Activated CD8-positive, alpha-beta memory T cell treated with anti-CD3 and anti-CD28 coated beads, Interleukin-2, amount 10 ng/mL, durations not matched to agents 7 days and 5 days (primary cell): Measurements from ENCODE around the gene CCL28. TPM values are rescaled to one million over a fixed set of nuclear protein-coding genes. Genes with fewer than 3 reads are reported as not detected.

ENCODE experiments used
- ATAC-seq: fragments of 150-1000 bp; cut with Tn5 transposase; one replicate; pipeline ENCODE4 v1.10.0; 2021; ENCODE audit warnings: moderate library complexity
- CTCF ChIA-PET: fragments of 350-600 bp; sonication (Branson Sonifier 250); formaldehyde crosslinking; loops from one replicate; lab custom pipeline; 2021; ENCODE audit warnings: antibody characterized with exemption; lab: Charles Lee
- DNase-seq: peaks from one replicate; pipeline ENCODE4 v3.0.0-alpha.2; 2020
- H3K27ac Mint-ChIP-seq: one replicate; pipeline ENCODE4 v1.8.0; 2021; ENCODE audit warnings: mild to moderate bottlenecking, mixed read lengths
- H3K27me3 Mint-ChIP-seq: one replicate; pipeline ENCODE4 v1.8.0; 2021; ENCODE audit warnings: mixed read lengths
- H3K36me3 Mint-ChIP-seq: one replicate; pipeline ENCODE4 v1.8.0; 2021; ENCODE audit warnings: mild to moderate bottlenecking, mixed read lengths
- H3K4me1 Mint-ChIP-seq: one replicate; pipeline ENCODE4 v1.8.0; 2021; ENCODE audit warnings: mixed read lengths
- H3K4me3 Mint-ChIP-seq: one replicate; pipeline ENCODE4 v1.8.0; 2021; ENCODE audit warnings: mild to moderate bottlenecking, moderate library complexity, mixed read lengths
- H3K9me3 Mint-ChIP-seq: one replicate; pipeline ENCODE4 v1.8.0; 2022; ENCODE audit warnings: low read depth, mixed read lengths
- total RNA-seq, 2 experiments: library from RNA; stranded (reverse); gene quantifications; one replicate each; pipeline ENCODE4 v1.2.3, GENCODE V29; 2021

The CCL28 gene
- total RNA-seq, 2 experiments from 2014 or later = 10.0 to 11.6 TPM

DNA sequence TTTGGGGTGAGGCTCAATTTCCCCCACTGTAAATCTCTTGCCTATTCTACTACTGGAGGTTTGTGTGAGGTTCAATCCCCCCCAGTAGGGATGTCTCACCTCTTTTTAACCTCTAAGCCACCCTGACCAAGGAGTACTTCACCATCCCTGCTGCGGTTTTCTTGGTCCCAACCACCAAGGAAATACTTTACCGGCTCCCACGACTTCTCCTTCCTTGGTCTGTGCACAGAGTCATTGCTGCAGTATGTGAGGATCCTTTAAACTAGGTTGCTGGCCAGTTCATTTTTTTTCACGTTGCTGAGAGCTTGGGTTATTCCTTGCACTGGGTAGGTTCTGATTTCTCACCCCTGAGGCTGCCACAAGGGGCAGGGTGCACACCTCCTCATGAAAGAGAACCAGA, 76.5 kb downstream of the CCL28 start:
- no peak overlapping the region for H3K27ac Mint-ChIP-seq
- H3K9me3 Mint-ChIP-seq = peaks cover 22% of the 10 kb centered on the region
- no peak overlapping the region for H3K4me3 Mint-ChIP-seq
- DNase-seq (no peak), ATAC-seq (no peak)
- CTCF ChIA-PET = no interaction called here
- H3K4me1 Mint-ChIP-seq = peaks cover 9% of the 10 kb centered on the region
- peaks cover 3% of the 10 kb centered on the region for H3K27me3 Mint-ChIP-seq
- peaks cover 10% of the 10 kb centered on the region for H3K36me3 Mint-ChIP-seq

- Mint-ChIP-seq H3K27me3 (peaks cover 3% of the 10 kb centered on the region), H3K9me3 (peaks cover 18% of the 10 kb centered on the region), H3K4me1 (peaks cover 6% of the 10 kb centered on the region), H3K27ac (no peak overlapping the region), H3K4me3 (no peak overlapping the region), H3K36me3 (peaks cover 7% of the 10 kb centered on the region)
- DNase-seq (no peak), ATAC-seq (no peak)
- CTCF ChIA-PET = no interaction called here
Measured at GRCh38 chr5:43332401-43332800, 79.8 kb downstream of the CCL28 start.

Other genes starting within 250 kb of the CCL28 start
- under 1 TPM; 0.50 to 0.66 TPM for gene NIM1K, start 220.2 kb downstream of the CCL28 start, total RNA-seq
- 100 to 1,000 TPM in 1 of 2 experiments, 10 to 100 TPM in 1; 91.4 to 121 TPM for gene HMGCS1, start 99.0 kb downstream of the CCL28 start, total RNA-seq
- gene TMEM267, start 71.5 kb upstream of the CCL28 start, total RNA-seq = 10 to 100 TPM; 13.9 to 21.9 TPM
- gene C5orf34, start 102.8 kb upstream of the CCL28 start, total RNA-seq = 1 to 10 TPM; 7.0 to 9.8 TPM
- 10 to 100 TPM; 34.0 to 42.9 TPM for gene PAIP1, start 144.7 kb upstream of the CCL28 start, total RNA-seq
- 100 to 1,000 TPM; 103 to 115 TPM for gene NNT, start 190.8 kb upstream of the CCL28 start, total RNA-seq